ENCODE data around the gene ADGRG7.

DNA sequence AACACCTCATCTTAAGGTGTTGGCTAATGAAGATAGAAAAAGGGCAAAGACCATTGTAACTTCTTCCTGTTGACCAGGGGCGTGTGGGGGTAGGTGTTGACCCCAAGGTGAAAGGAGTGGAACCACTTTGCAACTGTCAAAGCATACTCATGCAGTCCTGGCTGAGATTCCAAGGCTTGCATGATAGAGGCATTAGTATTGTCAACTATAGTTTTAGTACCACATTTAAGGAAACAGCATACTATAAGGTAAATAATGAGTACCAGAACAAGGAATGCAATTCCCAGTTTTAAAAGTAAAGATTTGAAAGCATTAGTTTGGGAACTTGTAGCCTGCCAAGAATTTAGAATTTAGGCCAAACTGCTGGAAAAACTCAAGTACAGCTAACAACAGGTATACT is 27.8 kb upstream of the ADGRG7 start:
- no peak for TF ChIP-seq GATA2 (IDR thresholded peaks at IDR 0.05; ENCODE audit: low read depth, low read length)
- no peak for TF ChIP-seq GATA3 (IDR thresholded peaks at IDR 0.05; ENCODE audit: low read depth, low read length)

Data from SH-SY5Y (cell line).